H1 (cell line): ENCODE data around the gene ACSF2. TPM values are rescaled to one million over a fixed set of nuclear protein-coding genes. Genes with fewer than 3 reads are reported as not detected.

ENCODE experiments used
- CTCF ChIA-PET: fragments of 300-600 bp; sonication (Branson Sonifier 250); formaldehyde crosslinking; loops from one replicate; lab custom pipeline; 2021; ENCODE audit not compliant: partially characterized antibody; lab: Charles Lee
- POLR2A ChIA-PET: fragments of 300-600 bp; sonication (Branson Sonifier 250); formaldehyde crosslinking; loops from one replicate; lab custom pipeline; 2021; ENCODE audit warnings: inconsistent platforms; ENCODE audit not compliant: partially characterized antibody; lab: Charles Lee
- DNase-seq, 2 experiments: peaks; one replicate each; pipeline versions ENCODE4 v3.0.0 to v3.0.0-alpha.2; 2010 to 2022; ENCODE audit warnings: low spot score in 2 of 2, low read depth in 1 of 2, mixed read lengths in 1 of 2
- FAIRE-seq: peaks from 2 replicates; lab custom pipeline; 2011; peaks lifted over from hg19 to GRCh38; lab: Jason Lieb, UNC
- H2AFZ ChIP-seq: 2 replicates; pipeline ENCODE4 v1.8.1; 2012; ENCODE audit warnings: low read length, inconsistent platforms
- H2AK5ac ChIP-seq: 2 replicates; pipeline ENCODE4 v1.6.1; 2013; ENCODE audit warnings: low read depth, low read length
- H2BK120ac ChIP-seq: replicated peaks from 2 replicates; pipeline ENCODE3; 2013; ENCODE audit warnings: low read depth, low read length, inconsistent platforms
- H2BK12ac ChIP-seq: 2 replicates; pipeline ENCODE4 v1.6.1; 2013; ENCODE audit warnings: low read depth, low read length
- H2BK15ac ChIP-seq: 2 replicates; pipeline ENCODE4 v1.6.1; 2013; ENCODE audit warnings: low read length
- H2BK20ac ChIP-seq: 2 replicates; pipeline ENCODE4 v1.6.1; 2013; ENCODE audit warnings: low read length
- H2BK5ac ChIP-seq: 2 replicates; pipeline ENCODE4 v1.6.1; 2013; ENCODE audit warnings: low read depth, low read length
- H3K14ac ChIP-seq: 2 replicates; pipeline ENCODE4 v1.6.1; 2013; ENCODE audit warnings: inconsistent platforms; ENCODE audit not compliant: insufficient read length
- H3K18ac ChIP-seq: 2 replicates; pipeline ENCODE4 v1.6.1; 2013; ENCODE audit warnings: low read length; ENCODE audit errors: extremely low read depth
- H3K23ac ChIP-seq: 2 replicates; pipeline ENCODE4 v1.6.1; 2013; ENCODE audit warnings: inconsistent platforms; ENCODE audit not compliant: insufficient read length
- H3K23me2 ChIP-seq: 2 replicates; pipeline ENCODE4 v1.6.1; 2013; ENCODE audit warnings: low read depth, low read length
- H3K27ac ChIP-seq: 2 replicates; pipeline ENCODE4 v1.6.1; 2011; ENCODE audit warnings: low read depth, low read length, inconsistent platforms
- H3K27me3 ChIP-seq, 4 experiments: replicated peaks in 1 of 4; 1 replicate in 1 of 4; 2 replicates in 3 of 4; pipeline versions ENCODE4 v1.6.1 to v1.8.1; 2011 to 2013; ENCODE audit warnings: low read length in 3 of 4, mild to moderate bottlenecking in 3 of 4, inconsistent platforms in 2 of 4, mixed read lengths in 2 of 4, moderate library complexity in 1 of 4; ENCODE audit not compliant: control insufficient read depth in 3 of 4, insufficient read depth in 3 of 4; ENCODE audit errors: extremely low read depth in 1 of 4
- H3K36me3 ChIP-seq, 4 experiments: 2 replicates each; pipeline versions ENCODE4 v1.6.1 to v1.8.1; 2011 to 2013; ENCODE audit warnings: mild to moderate bottlenecking in 4 of 4, low read length in 3 of 4, moderate library complexity in 2 of 4, control low read depth in 1 of 4, inconsistent platforms in 1 of 4; ENCODE audit not compliant: insufficient read depth in 4 of 4, control insufficient read depth in 2 of 4
- H3K4ac ChIP-seq: replicated peaks from 2 replicates; pipeline ENCODE3; 2013; ENCODE audit warnings: low read length, low read depth, mixed read lengths, inconsistent platforms; ENCODE audit not compliant: insufficient read length
- H3K4me1 ChIP-seq, 4 experiments: replicated peaks in 1 of 4; 1 replicate in 1 of 4; 2 replicates in 3 of 4; pipeline versions ENCODE4 v1.6.1 to v1.8.1; 2011 to 2013; ENCODE audit warnings: low read length in 3 of 4, inconsistent platforms in 2 of 4, mixed read lengths in 1 of 4; ENCODE audit not compliant: insufficient read depth in 4 of 4, control insufficient read depth in 3 of 4
- H3K4me2 ChIP-seq, 2 experiments: 2 replicates each; pipeline versions ENCODE4 v1.6.1 to v1.8.1; 2011 to 2013; ENCODE audit warnings: low read depth in 2 of 2, low read length in 2 of 2, control low read depth in 1 of 2, inconsistent platforms in 1 of 2, mild to moderate bottlenecking in 1 of 2; ENCODE audit not compliant: insufficient read depth in 1 of 2
- H3K4me3 ChIP-seq, 4 experiments: fragments of 200-600, 300-600 bp in 1 of 4; sonication (generic), shearing (Covaris generic), sonication (Bioruptor Twin) in 1 of 4; 2 replicates each; pipeline versions ENCODE4 v1.5.1 to v1.8.1; 2011 to 2016; ENCODE audit warnings: low read length in 4 of 4, low read depth in 3 of 4, control low read depth in 2 of 4, inconsistent platforms in 2 of 4, mild to moderate bottlenecking in 2 of 4, mixed read lengths in 1 of 4, moderate library complexity in 1 of 4; ENCODE audit not compliant: insufficient read depth in 2 of 4; ENCODE audit errors: extremely low read depth in 1 of 4
- H3K56ac ChIP-seq: replicated peaks from 2 replicates; pipeline ENCODE3; 2013; ENCODE audit warnings: low read depth, mild to moderate bottlenecking, mixed read lengths, low read length, inconsistent platforms; ENCODE audit not compliant: insufficient read length
- H3K79me1 ChIP-seq: 2 replicates; pipeline ENCODE4 v1.6.1; 2013; ENCODE audit warnings: low read depth, low read length, control low read depth
- H3K79me2 ChIP-seq, 2 experiments: 2 replicates each; pipeline versions ENCODE4 v1.6.1 to v1.8.1; 2012 to 2013; ENCODE audit warnings: low read length in 2 of 2, mild to moderate bottlenecking in 2 of 2, inconsistent platforms in 1 of 2; ENCODE audit not compliant: insufficient read depth in 2 of 2, control insufficient read depth in 1 of 2
- H3K9ac ChIP-seq, 4 experiments: replicated peaks in 1 of 4; 1 replicate in 1 of 4; 2 replicates in 3 of 4; pipeline versions ENCODE4 v1.6.1 to v1.8.1; 2011 to 2013; ENCODE audit warnings: low read depth in 3 of 4, low read length in 3 of 4, control low read depth in 2 of 4, mild to moderate bottlenecking in 2 of 4, moderate library complexity in 2 of 4, inconsistent platforms in 1 of 4; ENCODE audit errors: extremely low read depth in 1 of 4
- H3K9me3 ChIP-seq, 2 experiments: 2 replicates each; pipeline versions ENCODE4 v1.6.1 to v1.8.1; 2012 to 2013; ENCODE audit warnings: mild to moderate bottlenecking in 2 of 2, moderate library complexity in 2 of 2, control low read depth in 1 of 2, inconsistent platforms in 1 of 2, low read depth in 1 of 2, low read length in 1 of 2, mixed read lengths in 1 of 2; ENCODE audit not compliant: insufficient read depth in 2 of 2
- H4K20me1 ChIP-seq, 2 experiments: replicated peaks in 1 of 2; 2 replicates each; pipeline versions ENCODE3 to v1.8.1; 2011 to 2013; ENCODE audit warnings: inconsistent platforms in 2 of 2, low read length in 2 of 2, mild to moderate bottlenecking in 1 of 2; ENCODE audit not compliant: insufficient read depth in 2 of 2, control insufficient read depth in 1 of 2
- H4K5ac ChIP-seq: 2 replicates; pipeline ENCODE4 v1.6.1; 2013; ENCODE audit warnings: low read length, low read depth, mixed read lengths, inconsistent platforms; ENCODE audit not compliant: insufficient read length
- H4K8ac ChIP-seq: 2 replicates; pipeline ENCODE4 v1.8.0; 2013; ENCODE audit warnings: mild to moderate bottlenecking, moderate library complexity, low read length, inconsistent platforms; ENCODE audit not compliant: insufficient read depth; ENCODE audit errors: extremely low read depth
- H4K91ac ChIP-seq: replicated peaks from 2 replicates; pipeline ENCODE3; 2013; ENCODE audit warnings: low read length, mixed read lengths, inconsistent platforms; ENCODE audit not compliant: insufficient read length
- CEBPB ChIP-seq: IDR thresholded peaks from 2 replicates; pipeline ENCODE4 v1.6.1; 2012; ENCODE audit warnings: low read depth, low read length
- CTCF ChIP-seq, 3 experiments: IDR thresholded peaks; 1 replicate in 2 of 3; 2 replicates in 1 of 3; pipeline versions ENCODE4 v1.5.1 to v1.6.1; 2011; ENCODE audit warnings: low read length in 3 of 3, mild to moderate bottlenecking in 3 of 3, inconsistent platforms in 2 of 3, low read depth in 1 of 3, moderate library complexity in 1 of 3; ENCODE audit not compliant: insufficient read depth in 1 of 3; ENCODE audit errors: control extremely low read depth in 1 of 3
- POLR2A ChIP-seq, 2 experiments: IDR thresholded peaks; 1 replicate in 1 of 2; 2 replicates in 1 of 2; pipeline ENCODE4 v1.6.1; 2011; ENCODE audit warnings: low read depth in 2 of 2, low read length in 2 of 2, mild to moderate bottlenecking in 2 of 2; ENCODE audit errors: control extremely low read depth in 1 of 2
- RNF2 ChIP-seq: fragments of 200-900, 300-1000 bp; sonication (generic); IDR thresholded peaks from 2 replicates; pipeline ENCODE4 v1.7.1; 2016; ENCODE audit warnings: borderline replicate concordance, low read depth, mild to moderate bottlenecking, antibody characterized with exemption, low read length; ENCODE audit not compliant: poor library complexity, severe bottlenecking; ENCODE audit errors: missing control alignments
- TCF12 ChIP-seq: IDR thresholded peaks from 2 replicates; pipeline ENCODE4 v1.6.1; 2011; ENCODE audit warnings: low read depth, mild to moderate bottlenecking, low read length
- WGBS, 2 experiments: shearing (Covaris generic) in 1 of 2; methylation state at CpG; one replicate each; pipeline versions ENCODE4 v1.1.6 to v1.1.7; 2013 to 2015; ENCODE audit warnings: low lambda C conversion rate in 2 of 2, mixed read lengths in 2 of 2, inconsistent platforms in 1 of 2, low coverage in 1 of 2, missing lambda C conversion rate in 1 of 2; ENCODE audit not compliant: insufficient replicate concordance in 2 of 2, insufficient coverage in 1 of 2, insufficient read length in 1 of 2; ENCODE audit errors: extremely low coverage in 1 of 2, missing lambda C conversion rate in 1 of 2; 5-methylcytosine and 5-hydroxymethylcytosine counted together
- polyA plus RNA-seq, 7 experiments: library from polyadenylated mRNA; depleted of rRNA in 3 of 7; stranded (reverse) in 5 of 7; unstranded in 2 of 7; fragments of >200 nt in 5 of 7; fragments of 200-250 nt in 2 of 7; gene quantifications; 1 replicate in 5 of 7; 2 replicates in 1 of 7; 4 replicates in 1 of 7; pipeline versions ENCODE4 v1.2.1 to v1.2.3, GENCODE V29; 2011 to 2013; ENCODE audit warnings: missing spikeins in 2 of 7, mixed read lengths in 2 of 7
- total RNA-seq: library from RNA; stranded (reverse); fragmentation: NEBNext Ultra II Directional; extraction: Animal tissue kit (Norgen Biotek cat#: 25700); gene quantifications from 2 replicates; pipeline ENCODE4 v1.2.1, GENCODE V29; 2021

The ACSF2 gene
- total and polyA plus RNA-seq, 2 of the 8 experiments (the other 6 are each of a cell fraction or from before 2014, with no cell fraction given): 14.5 to 16.3 TPM

DNA sequence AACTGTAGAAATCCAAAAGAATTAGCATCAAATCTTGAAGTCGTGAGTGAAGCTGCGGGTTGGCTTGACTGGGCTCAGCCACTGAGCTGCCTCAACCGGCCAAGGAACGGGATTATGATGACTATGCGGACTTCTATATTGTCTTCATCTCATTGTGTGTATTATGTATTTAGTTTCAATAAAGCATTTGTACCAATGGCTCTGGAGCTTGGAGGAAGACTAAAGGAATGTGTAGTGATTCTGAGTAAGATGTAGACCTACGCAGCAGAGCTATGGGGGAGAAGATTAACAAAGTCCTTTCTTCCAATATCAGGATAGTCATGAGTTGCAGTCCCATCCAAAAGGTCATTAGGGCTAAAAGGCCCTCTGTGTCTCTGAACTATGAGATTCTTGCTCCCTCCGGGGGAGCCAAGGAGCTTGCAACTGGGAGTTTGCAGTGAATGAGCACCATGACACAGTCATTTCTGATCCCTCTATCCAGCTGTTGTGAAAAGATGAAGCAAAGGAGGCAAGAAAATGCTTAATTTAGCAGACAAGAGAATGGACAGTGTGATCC, 44.7 kb upstream of the ACSF2 start:
- no peaks in the 10 kb centered on the region for H3K23me2 ChIP-seq
- no peaks in the 10 kb centered on the region for H4K20me1 ChIP-seq
- H3K79me1 ChIP-seq: no peaks in the 10 kb centered on the region
- no peak overlapping the region for H3K18ac ChIP-seq
- H3K9ac ChIP-seq: no peak overlapping the region
- CTCF ChIA-PET: interaction anchor here (1.1 to 7.0 kb wide), 8 partner anchors 10 to 181 kb away, joined by 3 to 51 read pairs (median 5); partner anchors contain the start of gene LRRC59
- no peak for DNase-seq
- H3K9me3 ChIP-seq: no peaks in the 10 kb centered on the region
- no peak overlapping the region for H2BK120ac ChIP-seq
- FAIRE-seq: no peak
- no peak overlapping the region for H2AK5ac ChIP-seq
- no peak overlapping the region for H2BK12ac ChIP-seq
- H2AFZ ChIP-seq: no peak overlapping the region
- no peak overlapping the region for H4K5ac ChIP-seq
- WGBS, 2 experiments: 91% methylated on average over 7 of the region's 7 CpGs; no CpG with 5 or more reads in 1 of the 2 experiments
- H2BK5ac ChIP-seq: no peak overlapping the region
- TF ChIP-seq CTCF (IDR thresholded peaks at IDR 0.05; ENCODE audit: control extremely low read depth in 1 of 3, insufficient read depth in 1 of 3, low read depth in 1 of 3, low read length in 3 of 3) (no peak), RNF2 (no peak), POLR2A (IDR thresholded peaks at IDR 0.05; ENCODE audit: control extremely low read depth in 1 of 2, low read depth in 2 of 2, low read length in 2 of 2) (no peak), TCF12 (no peak), CEBPB (no peak)
- no peak overlapping the region for H2BK20ac ChIP-seq
- no peaks in the 10 kb centered on the region for H3K4me1 ChIP-seq
- no peak overlapping the region for H3K4me3 ChIP-seq
- H3K27me3 ChIP-seq: no peaks in the 10 kb centered on the region
- POLR2A ChIA-PET: interaction anchor here (1.0 to 27.4 kb wide), 8 partner anchors 9 to 208 kb away, joined by 3 to 313 read pairs (median 4); partner anchors contain the start of genes EME1, LRRC59, MRPL27 and XYLT2
- H3K23ac ChIP-seq: no peak overlapping the region
- H3K56ac ChIP-seq: no peak overlapping the region
- no peaks in the 10 kb centered on the region for H3K79me2 ChIP-seq
- H3K14ac ChIP-seq: no peak overlapping the region
- no peak overlapping the region for H4K8ac ChIP-seq
- H4K91ac ChIP-seq: no peak overlapping the region
- H3K36me3 ChIP-seq: peaks cover 23 to 72% (median 49%) of the 10 kb centered on the region in 4 experiments; a peak in 7 of 8 replicates
- no peak overlapping the region for H3K4ac ChIP-seq
- H2BK15ac ChIP-seq: no peak overlapping the region
- H3K27ac ChIP-seq: no peak overlapping the region
- no peak overlapping the region for H3K4me2 ChIP-seq
